Ovary (tissue), 9 donors: ENCODE measurements around the gene ATXN10. TPM values are rescaled to one million over a fixed set of nuclear protein-coding genes. Genes with fewer than 3 reads are reported as not detected.

Source experiments
- DNase-seq, 5 donors: peaks; one replicate each; pipeline ENCODE4 v3.0.0-alpha.2; 2019 to 2020
- H3K27ac ChIP-seq, 2 donors: fragments of 200-600 bp; one replicate each; pipeline versions ENCODE4 v1.5.1 to v1.8.0; 2019 to 2022
- H3K27me3 ChIP-seq: fragments of 200-600 bp; one replicate; pipeline ENCODE4 v1.8.0; 2022
- H3K36me3 ChIP-seq: fragments of 200-600 bp; sonication (generic); one replicate; pipeline ENCODE4 v1.5.1; 2019
- H3K4me1 ChIP-seq: one replicate; pipeline ENCODE4 v1.8.1; 2013; ENCODE audit warnings: mild to moderate bottlenecking, moderate library complexity; ENCODE audit not compliant: insufficient read depth
- H3K4me3 ChIP-seq: fragments of 200-600 bp; sonication (generic); one replicate; pipeline ENCODE4 v1.5.1; 2017
- H3K9me3 ChIP-seq, 2 donors: fragments of 200-600 bp in 1 of 2; sonication (generic) in 1 of 2; one replicate each; pipeline versions ENCODE4 v1.5.1 to v1.8.1; 2013 to 2019; ENCODE audit warnings: mild to moderate bottlenecking in 1 of 2, moderate library complexity in 1 of 2
- CTCF ChIP-seq, 3 donors: fragments of 450-650 bp in 2 of 3; fragments of 200-600 bp in 1 of 3; IDR thresholded peaks; one replicate each; pipeline versions ENCODE4 v1.5.1 to v1.8.0; 2016 to 2022; ENCODE audit warnings: antibody characterized with exemption in 3 of 3, mild to moderate bottlenecking in 1 of 3
- EP300 ChIP-seq: sonication (generic); formaldehyde crosslinking; IDR thresholded peaks from one replicate; pipeline ENCODE4 v1.6.1; 2017; ENCODE audit warnings: antibody characterized with exemption
- POLR2A ChIP-seq: fragments of 450-650 bp; IDR thresholded peaks from one replicate; pipeline ENCODE4 v1.6.1; 2017; ENCODE audit warnings: antibody characterized with exemption, mild to moderate bottlenecking, moderate library complexity
- WGBS, 3 donors: extraction: QIAGEN DNeasy Blood & Tissue Kit in 1 of 3; methylation state at CpG; one replicate each; pipeline versions ENCODE4 v1.1.5 to v1.1.7; 2013 to 2017; 5-methylcytosine and 5-hydroxymethylcytosine counted together
- intact Hi-C, 4 donors: fragments of 100-400 bp; cut with DNase I; formaldehyde crosslinking; loops; one replicate each; pipeline versions ENCODE4 v1.11.0 to v1.15.1; 2022 to 2023
- polyA plus RNA-seq, 2 donors: library from polyadenylated mRNA; stranded (reverse); fragments of 200-250 nt in 1 of 2; fragments of 350-450 nt in 1 of 2; fragmentation: Illumina TruSeq in 1 of 2; extraction: RNeasy Lipid Tissue Mini Kit (QIAGEN cat#74804) in 1 of 2; gene quantifications; one replicate each; pipeline ENCODE4 v1.2.3, GENCODE V29; 2013 to 2014
- total RNA-seq, 7 donors: library from RNA; depleted of rRNA in 2 of 7; stranded (reverse); fragments of >200 nt in 2 of 7; fragmentation: NEBNext Ultra II Directional in 3 of 7; extraction: Animal tissue kit (Norgen Biotek cat#: 25700) in 3 of 7; gene quantifications; one replicate each; pipeline versions ENCODE4 v1.1.0 to v1.2.4, GENCODE V29; 2016 to 2023
- donor health status: DM: no; HTN: no; CAD: no; lungs with moderate emphysema.
- donor health status: DM: no; HTN: no; CAD: no.
- donor health status: Bipolar disorder and iron deficiency.
- donor health status: DM: yes; HTN: yes; CAD: no.
- donor health status: DM: no; HTN: no; CAD: no.
- donor health status: DM: yes; HTN: yes; CAD: no.

The ATXN10 gene
- total and polyA plus RNA-seq, 9 donors = 77.4 to 241 (median 175) TPM

- Histone ChIP-seq H3K36me3 (no peaks in the 10 kb centered on the region), H3K4me1 (no peaks in the 10 kb centered on the region), H3K9me3 (no peaks in the 10 kb centered on the region), H3K4me3 (no peak overlapping the region), H3K27me3 (no peaks in the 10 kb centered on the region), H3K27ac (no peak overlapping the region)
- 88 to 93% (median 90%) methylated on average over 12 of the region's 12 CpGs for WGBS, 3 donors
- no peak for DNase-seq
- TF ChIP-seq CTCF (IDR thresholded peaks at IDR 0.05) = no peak
- no peak for TF ChIP-seq EP300
- intact Hi-C loops = no loop called here
These were observed 20.9 kb upstream of the ATXN10 start for GRCh38 chr22:45650721-45651120.

- Histone ChIP-seq H3K9me3 (no peaks in the 10 kb centered on the region), H3K27me3 (no peaks in the 10 kb centered on the region), H3K27ac (no peak overlapping the region), H3K36me3 (no peaks in the 10 kb centered on the region), H3K4me1 (no peaks in the 10 kb centered on the region), H3K4me3 (no peak overlapping the region)
- TF ChIP-seq EP300 (no peak), POLR2A (no peak), CTCF (IDR thresholded peaks at IDR 0.05) (no peak)
- no peak for DNase-seq
- WGBS, 3 donors = 90 to 93% (median 91%) methylated on average over 11 of the region's 11 CpGs
- intact Hi-C loops = no loop called here
These were observed 19.6 kb upstream of the ATXN10 start for GRCh38 chr22:45651931-45652528.

- TF ChIP-seq POLR2A (no peak), EP300 (no peak), CTCF (IDR thresholded peaks at IDR 0.05) (no peak)
- H3K27me3 ChIP-seq = no peaks in the 10 kb centered on the region
- no peaks in the 10 kb centered on the region for H3K9me3 ChIP-seq
- DNase-seq = no peak
- no peak overlapping the region for H3K27ac ChIP-seq
- 92 to 96% (median 93%) methylated on average over 2 of the region's 2 CpGs for WGBS, 3 donors
- no peak overlapping the region for H3K4me3 ChIP-seq
- no peaks in the 10 kb centered on the region for H3K36me3 ChIP-seq
- H3K4me1 ChIP-seq = no peaks in the 10 kb centered on the region
- intact Hi-C loops = no loop called here
These were observed 15.1 kb upstream of the ATXN10 start for GRCh38 chr22:45656577-45656976.

- no peaks in the 10 kb centered on the region for H3K36me3 ChIP-seq
- H3K4me3 ChIP-seq = no peak overlapping the region
- no peaks in the 10 kb centered on the region for H3K27me3 ChIP-seq
- no peaks in the 10 kb centered on the region for H3K4me1 ChIP-seq
- no peak for DNase-seq
- H3K27ac ChIP-seq = no peak overlapping the region
- peaks cover 0 to under 1% of the 10 kb centered on the region in 2 donors for H3K9me3 ChIP-seq
- intact Hi-C loops = no loop called here
- WGBS, 3 donors = 72 to 84% (median 75%) methylated on average over 4 of the region's 4 CpGs
- TF ChIP-seq EP300 (no peak), CTCF (IDR thresholded peaks at IDR 0.05) (no peak), POLR2A (no peak)
These were observed 13.9 kb upstream of the ATXN10 start for GRCh38 chr22:45657701-45658100.
